Endothelial cell of umbilical vein (primary cell): ENCODE measurements around the gene GAB2. TPM values are rescaled to one million over a fixed set of nuclear protein-coding genes. Genes with fewer than 3 reads are reported as not detected.

Experiments used
- BruUV-seq: library from RNA; stranded (reverse); fragments of 400-500 nt; replicated peaks from 2 replicates; lab custom pipeline; 2021; lab: Mats Ljungman, UMichigan
- CTCF ChIA-PET: fragments of 300-600, 350-600 bp; sonication (Branson Sonifier 250); formaldehyde crosslinking; loops from one replicate; lab custom pipeline; 2021; ENCODE audit warnings: antibody characterized with exemption, inconsistent platforms; lab: Charles Lee
- POLR2A ChIA-PET: fragments of 300-600, 350-600 bp; sonication (Branson Sonifier 250); formaldehyde crosslinking; loops from one replicate; lab custom pipeline; 2021; ENCODE audit warnings: antibody characterized with exemption, inconsistent platforms; lab: Charles Lee
- DNase-seq: peaks from one replicate; pipeline ENCODE4 v3.0.0-alpha.2; 2011; ENCODE audit warnings: low read depth, low spot score
- FAIRE-seq: peaks from 2 replicates; lab custom pipeline; 2011; peaks lifted over from hg19 to GRCh38; lab: Jason Lieb, UNC
- H2AFZ ChIP-seq: 2 replicates; pipeline ENCODE4 v1.6.0; 2012; ENCODE audit warnings: low read depth, low read length, control low read depth, inconsistent platforms
- H3K27ac ChIP-seq: 2 replicates; pipeline ENCODE4 v1.5.1; 2011; ENCODE audit warnings: low read depth, mild to moderate bottlenecking, control low read depth, low read length, moderate library complexity; ENCODE audit not compliant: insufficient read depth
- H3K27me3 ChIP-seq, 2 experiments: 2 replicates each; pipeline versions ENCODE4 v1.6.0 to v1.6.1; 2011; ENCODE audit warnings: low read length in 2 of 2, mixed read lengths in 1 of 2; ENCODE audit not compliant: control insufficient read depth in 2 of 2, insufficient read depth in 2 of 2
- H3K36me3 ChIP-seq, 2 experiments: 2 replicates in 1 of 2; 3 replicates in 1 of 2; pipeline ENCODE4 v1.5.1; 2011; ENCODE audit warnings: low read length in 2 of 2, mild to moderate bottlenecking in 1 of 2, moderate library complexity in 1 of 2; ENCODE audit not compliant: control insufficient read depth in 2 of 2, insufficient read depth in 2 of 2; ENCODE audit errors: extremely low read depth in 1 of 2
- H3K4me1 ChIP-seq: 3 replicates; pipeline ENCODE4 v1.5.1; 2011; ENCODE audit warnings: mild to moderate bottlenecking, low read length; ENCODE audit not compliant: control insufficient read depth, insufficient read depth; ENCODE audit errors: extremely low read depth
- H3K4me2 ChIP-seq: 2 replicates; pipeline ENCODE4 v1.6.1; 2011; ENCODE audit warnings: low read length, control low read depth, mixed read lengths; ENCODE audit not compliant: insufficient read depth
- H3K4me3 ChIP-seq, 3 experiments: fragments of 200-600 bp in 1 of 3; sonication (generic), shearing (Covaris generic) in 1 of 3; replicated peaks in 1 of 3; 2 replicates each; pipeline ENCODE4 v1.5.1; 2011 to 2016; ENCODE audit warnings: control low read depth in 3 of 3, low read length in 3 of 3, mild to moderate bottlenecking in 2 of 3, inconsistent platforms in 1 of 3, low read depth in 1 of 3, moderate library complexity in 1 of 3; ENCODE audit not compliant: insufficient read depth in 1 of 3
- H3K79me2 ChIP-seq: 2 replicates; pipeline ENCODE4 v1.6.0; 2012; ENCODE audit warnings: low read length, inconsistent platforms; ENCODE audit not compliant: control insufficient read depth, insufficient read depth
- H3K9ac ChIP-seq: replicated peaks from 2 replicates; pipeline ENCODE3; 2011; ENCODE audit warnings: low read length, control low read depth; ENCODE audit not compliant: insufficient read depth; ENCODE audit errors: extremely low read depth
- H3K9me1 ChIP-seq: replicated peaks from 3 replicates; pipeline ENCODE4 v1.6.0; 2011; ENCODE audit warnings: mild to moderate bottlenecking, low read length; ENCODE audit not compliant: control insufficient read depth, insufficient read depth; ENCODE audit errors: extremely low read depth
- H3K9me3 ChIP-seq: replicated peaks from 2 replicates; pipeline ENCODE4 v1.5.1; 2012; ENCODE audit warnings: low read length, inconsistent platforms; ENCODE audit not compliant: control insufficient read depth, insufficient read depth
- H4K20me1 ChIP-seq: replicated peaks from 2 replicates; pipeline ENCODE3; 2011; ENCODE audit warnings: mild to moderate bottlenecking, low read length; ENCODE audit not compliant: control insufficient read depth, insufficient read depth; ENCODE audit errors: extremely low read depth
- EZH2 ChIP-seq: IDR thresholded peaks from 2 replicates; pipeline ENCODE4 v1.6.1; 2012; ENCODE audit warnings: borderline replicate concordance, low read depth, mild to moderate bottlenecking, moderate library complexity, low read length, inconsistent platforms; ENCODE audit not compliant: severe bottlenecking
- FOS ChIP-seq: IDR thresholded peaks from 2 replicates; pipeline ENCODE4 v1.6.1; 2011; ENCODE audit warnings: mild to moderate bottlenecking, low read length, moderate library complexity, borderline replicate concordance; ENCODE audit not compliant: insufficient read depth
- GATA2 ChIP-seq: IDR thresholded peaks from 2 replicates; pipeline ENCODE4 v1.7.0; 2011; ENCODE audit warnings: low read depth, mild to moderate bottlenecking, moderate library complexity, mixed read lengths, low read length; ENCODE audit not compliant: insufficient read length, insufficient read depth
- JUN ChIP-seq: IDR thresholded peaks from 2 replicates; pipeline ENCODE4 v1.6.1; 2011; ENCODE audit warnings: borderline replicate concordance, low read depth; ENCODE audit not compliant: insufficient read length, insufficient read depth
- MYC ChIP-seq: IDR thresholded peaks from one replicate; pipeline ENCODE4 v1.6.1; 2011; ENCODE audit warnings: mild to moderate bottlenecking, low read depth, low read length
- POLR2A ChIP-seq: IDR thresholded peaks from 2 replicates; pipeline ENCODE4 v1.6.1; 2012; ENCODE audit warnings: low read depth, mild to moderate bottlenecking, control low read depth, low read length
- POLR2AphosphoS5 ChIP-seq: IDR thresholded peaks from 2 replicates; pipeline ENCODE4 v1.6.1; 2012; ENCODE audit warnings: low read depth, mild to moderate bottlenecking, control low read depth, low read length, moderate library complexity; ENCODE audit not compliant: insufficient read depth
- dilution Hi-C: fragments of 300-500 bp; cut with MboI; formaldehyde crosslinking; loops from one replicate; pipeline ENCODE4 v1.15.0; 2019; ENCODE audit warnings: low sequenced_read_pairs; ENCODE audit not compliant: extremely low pct_ligation_motif_present
- intact Hi-C: fragments of 100-400 bp; cut with micrococcal nuclease; formaldehyde crosslinking; loops from one replicate; pipeline ENCODE4 v1.10.0; 2022
- polyA plus RNA-seq, 4 experiments: library from polyadenylated mRNA; depleted of rRNA in 3 of 4; stranded (reverse) in 3 of 4; unstranded in 1 of 4; fragments of >200 nt; gene quantifications; 2 replicates each; pipeline versions ENCODE4 v1.2.1 to v1.2.3, GENCODE V29; 2011 to 2012; ENCODE audit warnings: missing spikeins in 1 of 4
- total RNA-seq: library from RNA; stranded (reverse); gene quantifications from 2 replicates; pipeline ENCODE4 v1.2.3, GENCODE V29; 2021
- TF ChIP-seq, protein P1 (sequence below): IDR thresholded peaks from 2 replicates; pipeline ENCODE4 v1.6.1; 2011; ENCODE audit not compliant: insufficient read depth, insufficient read length
- TF ChIP-seq, protein P2 (sequence below), 2 donors: IDR thresholded peaks; 1 replicate in 1 of 2; 2 replicates in 1 of 2; pipeline ENCODE4 v1.5.1; 2011; ENCODE audit warnings: low read length in 2 of 2, mild to moderate bottlenecking in 2 of 2, moderate library complexity in 2 of 2, control low read depth in 1 of 2, inconsistent platforms in 1 of 2, low read depth in 1 of 2; ENCODE audit not compliant: insufficient read depth in 1 of 2; ENCODE audit errors: extremely low read depth in 1 of 2

GAB2 gene
- total and polyA plus RNA-seq, 2 donors (not counting 3 experiments of a cell fraction or from before 2014, with no cell fraction given) = 19.6 to 39.6 TPM

DNA sequence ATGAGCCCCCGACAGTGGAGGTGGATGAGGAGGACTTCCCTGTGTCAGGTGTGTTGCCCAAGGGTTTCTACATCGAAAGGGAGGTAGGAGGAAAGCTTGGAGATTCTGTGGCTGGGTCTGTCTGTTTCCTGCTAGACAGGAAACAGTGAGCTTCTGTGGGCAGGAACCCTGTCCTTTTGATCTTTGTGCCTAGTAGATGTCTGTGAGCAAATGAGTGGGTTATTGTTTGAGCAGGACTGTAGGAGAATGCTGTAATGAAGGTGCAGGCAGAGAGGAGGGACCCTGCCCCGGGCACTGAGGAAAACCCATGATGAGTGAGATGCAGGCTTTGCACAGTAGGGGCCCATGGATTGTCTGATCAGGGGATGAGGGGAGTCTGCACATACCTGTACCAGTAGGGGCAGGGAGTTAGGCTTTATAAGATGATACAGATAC lies 214.9 kb downstream of the GAB2 start:
- dilution Hi-C loops (no loop called here), intact Hi-C loops (no loop called here)
- Histone ChIP-seq H2AFZ (no peak overlapping the region), H3K4me1 (peaks cover 5% of the 10 kb centered on the region), H3K9ac (no peak overlapping the region), H3K9me1 (no peaks in the 10 kb centered on the region), H3K9me3 (no peaks in the 10 kb centered on the region), H3K27me3 (no peaks in the 10 kb centered on the region), H3K79me2 (no peaks in the 10 kb centered on the region), H3K4me2 (no peak overlapping the region), H4K20me1 (no peaks in the 10 kb centered on the region), H3K4me3 (no peak overlapping the region), H3K36me3 (peaks cover 0 to 16% of the 10 kb centered on the region in 2 experiments), H3K27ac (no peak overlapping the region)
- no peak for DNase-seq
- CTCF ChIA-PET = interaction anchor here (1.2 kb wide), 1 partner anchor 362 kb away, joined by 6 read pairs; no protein-coding TSS in a partner anchor
- FAIRE-seq = peak; percentile 68
- TF ChIP-seq, protein P1, sequence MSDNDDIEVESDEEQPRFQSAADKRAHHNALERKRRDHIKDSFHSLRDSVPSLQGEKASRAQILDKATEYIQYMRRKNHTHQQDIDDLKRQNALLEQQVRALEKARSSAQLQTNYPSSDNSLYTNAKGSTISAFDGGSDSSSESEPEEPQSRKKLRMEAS = no peak
- TF ChIP-seq GATA2 = no peak
- no peak for TF ChIP-seq EZH2
- TF ChIP-seq JUN = no peak
- TF ChIP-seq, protein P2, sequence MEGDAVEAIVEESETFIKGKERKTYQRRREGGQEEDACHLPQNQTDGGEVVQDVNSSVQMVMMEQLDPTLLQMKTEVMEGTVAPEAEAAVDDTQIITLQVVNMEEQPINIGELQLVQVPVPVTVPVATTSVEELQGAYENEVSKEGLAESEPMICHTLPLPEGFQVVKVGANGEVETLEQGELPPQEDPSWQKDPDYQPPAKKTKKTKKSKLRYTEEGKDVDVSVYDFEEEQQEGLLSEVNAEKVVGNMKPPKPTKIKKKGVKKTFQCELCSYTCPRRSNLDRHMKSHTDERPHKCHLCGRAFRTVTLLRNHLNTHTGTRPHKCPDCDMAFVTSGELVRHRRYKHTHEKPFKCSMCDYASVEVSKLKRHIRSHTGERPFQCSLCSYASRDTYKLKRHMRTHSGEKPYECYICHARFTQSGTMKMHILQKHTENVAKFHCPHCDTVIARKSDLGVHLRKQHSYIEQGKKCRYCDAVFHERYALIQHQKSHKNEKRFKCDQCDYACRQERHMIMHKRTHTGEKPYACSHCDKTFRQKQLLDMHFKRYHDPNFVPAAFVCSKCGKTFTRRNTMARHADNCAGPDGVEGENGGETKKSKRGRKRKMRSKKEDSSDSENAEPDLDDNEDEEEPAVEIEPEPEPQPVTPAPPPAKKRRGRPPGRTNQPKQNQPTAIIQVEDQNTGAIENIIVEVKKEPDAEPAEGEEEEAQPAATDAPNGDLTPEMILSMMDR (IDR thresholded peaks at IDR 0.05; ENCODE audit: extremely low read depth in 1 of 2, insufficient read depth in 1 of 2, low read depth in 1 of 2, low read length in 2 of 2) = no peak
- TF ChIP-seq POLR2AphosphoS5 = no peak
- TF ChIP-seq POLR2A = no peak
- no peak for TF ChIP-seq FOS
- no peak for TF ChIP-seq MYC
- no TSS peak for BruUV-seq
- POLR2A ChIA-PET = no interaction called here
